Coronary artery (tissue), 2 donors: ENCODE results near the gene RBCK1.
"Not testable (repeated sequence)": the region's sequence is repeated elsewhere in the genome, so short reads cannot be mapped to it uniquely, and the experiment has no call there.

Experiments
- DNase-seq: peaks from one replicate; pipeline ENCODE4 v3.0.0-alpha.2; 2017; ENCODE audit warnings: low spot score
- H3K27ac ChIP-seq, 2 donors: fragments of 200-600 bp; sonication (generic); one replicate each; pipeline ENCODE4 v1.5.1; 2016 to 2019
- H3K4me3 ChIP-seq: fragments of 200-600 bp; sonication (generic); 2 replicates; pipeline ENCODE4 v1.5.1; 2016; ENCODE audit warnings: mild to moderate bottlenecking, moderate library complexity
- TF ChIP-seq, protein P1 (sequence below): fragments of 200-600 bp; sonication (generic); IDR thresholded peaks from one replicate; pipeline ENCODE4 v1.5.1; 2019; ENCODE audit warnings: antibody characterized with exemption

Gene RBCK1

GRCh38 chr20:472137-472846, 64.2 kb downstream of the RBCK1 start:
- Histone ChIP-seq H3K4me3 (no peak overlapping the region), H3K27ac (no peak overlapping the region)
- no peak for DNase-seq
- TF ChIP-seq, protein P1, sequence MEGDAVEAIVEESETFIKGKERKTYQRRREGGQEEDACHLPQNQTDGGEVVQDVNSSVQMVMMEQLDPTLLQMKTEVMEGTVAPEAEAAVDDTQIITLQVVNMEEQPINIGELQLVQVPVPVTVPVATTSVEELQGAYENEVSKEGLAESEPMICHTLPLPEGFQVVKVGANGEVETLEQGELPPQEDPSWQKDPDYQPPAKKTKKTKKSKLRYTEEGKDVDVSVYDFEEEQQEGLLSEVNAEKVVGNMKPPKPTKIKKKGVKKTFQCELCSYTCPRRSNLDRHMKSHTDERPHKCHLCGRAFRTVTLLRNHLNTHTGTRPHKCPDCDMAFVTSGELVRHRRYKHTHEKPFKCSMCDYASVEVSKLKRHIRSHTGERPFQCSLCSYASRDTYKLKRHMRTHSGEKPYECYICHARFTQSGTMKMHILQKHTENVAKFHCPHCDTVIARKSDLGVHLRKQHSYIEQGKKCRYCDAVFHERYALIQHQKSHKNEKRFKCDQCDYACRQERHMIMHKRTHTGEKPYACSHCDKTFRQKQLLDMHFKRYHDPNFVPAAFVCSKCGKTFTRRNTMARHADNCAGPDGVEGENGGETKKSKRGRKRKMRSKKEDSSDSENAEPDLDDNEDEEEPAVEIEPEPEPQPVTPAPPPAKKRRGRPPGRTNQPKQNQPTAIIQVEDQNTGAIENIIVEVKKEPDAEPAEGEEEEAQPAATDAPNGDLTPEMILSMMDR: no peak

GRCh38 chr20:472889-473292, 64.8 kb downstream of the RBCK1 start:
- H3K27ac ChIP-seq: no peak overlapping the region
- TF ChIP-seq, protein P1: no peak
- no peak overlapping the region for H3K4me3 ChIP-seq
- no peak for DNase-seq

DNA sequence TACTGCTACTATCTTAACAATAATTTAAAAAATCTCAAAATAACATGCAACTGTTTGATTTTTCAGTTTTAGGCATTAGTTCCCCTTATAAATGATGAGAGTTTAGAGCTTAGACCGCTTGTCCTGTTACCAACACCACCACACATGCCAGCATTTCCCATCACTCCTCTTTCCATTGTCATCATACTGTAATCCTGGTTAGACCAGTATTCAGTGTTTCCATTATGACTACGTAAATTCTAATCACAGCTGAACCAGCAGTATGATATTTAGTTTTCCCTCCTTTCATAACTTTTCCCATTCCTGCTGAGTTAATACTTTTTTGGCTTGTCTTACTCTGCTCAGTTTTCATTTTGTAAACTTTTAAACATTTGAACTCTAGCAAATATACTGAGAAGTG, 66.5 kb downstream of the RBCK1 start:
- no peak for DNase-seq
- TF ChIP-seq, protein P1: no peak
- Histone ChIP-seq H3K27ac (no peak overlapping the region), H3K4me3 (no peak overlapping the region)

DNA sequence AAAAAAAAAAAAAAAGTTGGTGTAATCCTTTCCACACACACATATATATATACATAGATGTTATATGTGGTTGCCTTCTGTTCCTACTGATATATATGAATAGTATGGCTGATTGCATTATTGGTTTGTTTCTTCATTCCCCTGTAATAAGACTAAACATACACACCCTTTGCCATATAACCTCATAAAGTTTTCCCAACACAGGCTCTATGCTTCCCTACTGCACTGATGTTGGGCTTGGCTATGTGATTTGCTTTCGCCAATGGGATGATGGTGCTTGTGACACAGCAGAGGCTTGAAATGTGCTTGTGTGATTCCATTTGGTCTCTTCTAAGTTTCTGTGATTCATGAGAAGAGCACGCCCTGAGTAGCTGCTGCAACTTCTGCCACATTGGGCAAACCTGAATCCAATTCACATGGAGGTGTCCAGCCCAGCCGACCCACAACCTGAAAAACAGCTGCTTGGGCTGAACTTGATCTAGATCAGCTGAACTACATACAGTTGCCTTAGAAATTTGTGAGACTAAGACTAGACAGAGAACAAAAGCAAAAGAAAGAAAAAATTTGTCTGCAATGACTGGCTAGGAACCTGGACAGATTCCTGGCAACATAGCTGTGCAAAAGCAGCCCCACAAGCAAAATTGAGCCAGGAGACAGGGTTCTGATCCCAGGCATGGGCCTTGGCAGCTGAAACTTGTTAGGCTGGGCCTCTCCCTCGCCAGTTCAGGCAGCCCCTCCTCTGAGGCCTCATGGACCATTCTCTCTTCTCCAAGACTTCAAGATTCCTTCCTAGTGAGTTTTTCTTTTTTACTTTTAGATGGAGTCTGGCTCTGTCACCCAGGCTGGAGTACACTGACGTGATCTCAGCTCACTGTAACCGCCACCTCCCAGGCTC, 67.6 kb downstream of the RBCK1 start:
- Histone ChIP-seq H3K27ac (no peak overlapping the region), H3K4me3 (no peak overlapping the region)
- TF ChIP-seq, protein P1: no peak
- DNase-seq: no peak

- DNase-seq, H3K4me3 ChIP-seq, H3K27ac ChIP-seq: not testable (repeated sequence)
These were observed 68.6 kb downstream of the RBCK1 start for GRCh38 chr20:476561-477249.

DNA sequence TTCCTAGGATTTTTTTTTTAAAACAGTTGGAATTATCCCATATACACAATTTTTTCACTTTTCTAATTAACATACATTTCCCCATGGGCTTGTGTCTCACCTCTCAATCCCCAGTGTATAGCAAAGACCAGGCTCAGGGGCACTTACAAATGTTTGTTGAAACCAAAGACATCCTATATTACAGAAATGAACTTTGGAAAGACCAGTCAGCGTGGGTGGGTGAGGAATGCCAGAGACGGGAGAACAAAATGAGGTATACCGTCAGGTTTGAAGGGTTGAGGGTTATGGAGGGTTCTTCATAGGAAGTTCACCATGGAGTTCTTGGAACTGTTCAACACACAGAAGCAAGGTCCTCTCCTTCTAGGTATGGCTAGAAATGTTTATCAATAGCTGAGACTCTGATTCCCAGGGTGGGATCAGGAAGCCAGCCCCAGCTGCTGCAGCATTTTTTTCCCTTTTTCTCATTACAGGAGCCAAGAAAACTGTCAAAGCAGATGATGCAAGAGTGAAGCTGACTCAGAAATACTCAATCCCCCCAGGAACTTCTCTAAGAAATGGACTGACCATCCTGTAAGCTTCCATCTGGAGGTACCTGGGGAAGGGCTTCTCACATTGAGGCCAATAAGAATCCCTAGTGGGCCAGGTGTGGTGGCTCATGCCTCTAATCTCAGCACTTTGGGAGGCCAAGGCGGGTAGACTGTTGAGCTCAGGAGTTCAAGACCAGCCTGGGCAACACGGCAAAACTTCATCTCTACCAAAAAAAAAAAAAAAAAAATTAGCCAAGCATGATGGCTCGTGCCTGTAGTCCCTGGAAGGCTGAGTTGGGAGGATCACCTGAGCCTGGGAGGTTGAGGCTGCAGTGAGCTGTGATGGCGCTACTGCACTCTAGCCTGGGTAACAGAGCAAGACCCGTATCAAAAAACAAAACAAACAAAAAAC, 70.2 kb downstream of the RBCK1 start:
- Histone ChIP-seq H3K4me3 (no peak overlapping the region), H3K27ac (no peak overlapping the region)
- TF ChIP-seq, protein P1: no peak
- no peak for DNase-seq
